Cerebellar cortex (tissue), 1 donor: ENCODE measurements around the gene C11orf86.
A peak's percentile ranks its signal among the peaks of the same experiment; 100 is the strongest.

Source experiments
- DNase-seq: peaks from one replicate; pipeline ENCODE4 v3.0.0-alpha.2; 2015; ENCODE audit warnings: low spot score

Gene C11orf86

GRCh38 chr11:67024966-67025365 is 49.9 kb downstream of the C11orf86 start:
- DNase-seq: peak; percentile 56

GRCh38 chr11:67025750-67026149 is 50.6 kb downstream of the C11orf86 start:
- no peak for DNase-seq
